Esophagus muscularis mucosa (tissue), 4 donors: ENCODE results near the gene MPI. TPM values are rescaled to one million over a fixed set of nuclear protein-coding genes. Genes with fewer than 3 reads are reported as not detected.

Source experiments
- DNase-seq: peaks from one replicate; pipeline ENCODE4 v3.0.0-alpha.2; 2017; ENCODE audit errors: extremely low spot score
- H3K27ac ChIP-seq, 4 donors: fragments of 200-600 bp; sonication (generic); replicated peaks in 1 of 4; 1 replicate in 3 of 4; 2 replicates in 1 of 4; pipeline ENCODE4 v1.5.1; 2016 to 2019; ENCODE audit warnings: mild to moderate bottlenecking in 1 of 4
- H3K27me3 ChIP-seq, 4 donors: fragments of 200-600 bp; sonication (generic); one replicate each; pipeline versions ENCODE4 v1.5.1 to v1.6.0; 2016 to 2019
- H3K36me3 ChIP-seq, 4 donors: fragments of 200-600 bp; sonication (generic); one replicate each; pipeline ENCODE4 v1.5.1; 2016 to 2019
- H3K4me1 ChIP-seq, 4 donors: fragments of 200-600 bp; sonication (generic); one replicate each; pipeline ENCODE4 v1.5.1; 2016 to 2019
- H3K4me3 ChIP-seq, 4 donors: fragments of 200-600 bp; sonication (generic); 1 replicate in 2 of 4; 2 replicates in 2 of 4; pipeline ENCODE4 v1.5.1; 2016 to 2019; ENCODE audit warnings: mild to moderate bottlenecking in 4 of 4, moderate library complexity in 1 of 4
- H3K9me3 ChIP-seq, 4 donors: fragments of 200-600 bp; sonication (generic); 1 replicate in 3 of 4; 2 replicates in 1 of 4; pipeline ENCODE4 v1.5.1; 2016 to 2019
- CTCF ChIP-seq, 3 experiments: fragments of 200-600 bp in 2 of 3; fragments of 450-650 bp in 1 of 3; sonication (generic) in 2 of 3; IDR thresholded peaks; one replicate each; pipeline ENCODE4 v1.5.1; 2017 to 2019; ENCODE audit warnings: antibody characterized with exemption in 3 of 3, mild to moderate bottlenecking in 2 of 3, moderate library complexity in 1 of 3
- EP300 ChIP-seq: sonication (generic); formaldehyde crosslinking; IDR thresholded peaks from one replicate; pipeline ENCODE4 v1.6.1; 2017; ENCODE audit warnings: antibody characterized with exemption
- POLR2A ChIP-seq: fragments of 450-650 bp; IDR thresholded peaks from one replicate; pipeline ENCODE4 v1.6.1; 2017; ENCODE audit warnings: antibody characterized with exemption, moderate library complexity, mild to moderate bottlenecking, low read depth
- POLR2AphosphoS5 ChIP-seq, 2 donors: sonication (generic); formaldehyde crosslinking; IDR thresholded peaks; one replicate each; pipeline ENCODE4 v1.6.1; 2017; ENCODE audit warnings: antibody characterized with exemption in 2 of 2
- WGBS: methylation state at CpG from one replicate; pipeline ENCODE4 v1.1.5; 2018; 5-methylcytosine and 5-hydroxymethylcytosine counted together
- intact Hi-C: fragments of 100-400 bp; cut with DNase I; formaldehyde crosslinking; loops from one replicate; pipeline ENCODE4 v1.15.1; 2023
- total RNA-seq, 4 donors: library from RNA; depleted of rRNA; stranded (reverse); fragments of >200 nt; gene quantifications; one replicate each; pipeline versions ENCODE4 v1.1.0 to v1.2.1, GENCODE V29; 2016

The MPI gene
- total RNA-seq, 4 donors from 2014 or later, result 37.4 to 50.7 (median 44.0) TPM

- TF ChIP-seq POLR2A (no peak), EP300 (no peak), POLR2AphosphoS5 (IDR thresholded peaks at IDR 0.05) (no peak), CTCF (IDR thresholded peaks at IDR 0.05) (no peak)
- no peak overlapping the region for H3K4me3 ChIP-seq
- peaks cover 0 to 27% (median 21%) of the 10 kb centered on the region in 4 donors for H3K36me3 ChIP-seq
- 83% methylated on average over 1 of the region's 4 CpGs for WGBS
- DNase-seq, result no peak
- peaks cover 14 to 24% (median 22%) of the 10 kb centered on the region in 4 donors for H3K4me1 ChIP-seq
- no peaks in the 10 kb centered on the region for H3K27me3 ChIP-seq
- intact Hi-C loops, result no loop called here
- H3K27ac ChIP-seq, result peak overlapping the region; percentile 78 to 83 (median 80)
- no peaks in the 10 kb centered on the region for H3K9me3 ChIP-seq
Measured at GRCh38 chr15:74888716-74889115, 1.1 kb upstream of the MPI start.

GRCh38 chr15:74889390-74889882, 406 bp upstream of the MPI start:
- Histone ChIP-seq H3K4me3 (peak overlapping the region; percentile 73 to 97 (median 84)), H3K27me3 (no peaks in the 10 kb centered on the region), H3K4me1 (peaks cover 14 to 24% (median 22%) of the 10 kb centered on the region in 4 donors), H3K9me3 (no peaks in the 10 kb centered on the region), H3K27ac (peak overlapping the region; percentile 78 to 83 (median 80)), H3K36me3 (peaks cover 0 to 28% (median 21%) of the 10 kb centered on the region in 4 donors)
- intact Hi-C loops, result no loop called here
- TF ChIP-seq POLR2A, result no peak
- no peak for TF ChIP-seq EP300
- WGBS, result 16% methylated on average over 8 of the region's 8 CpGs
- DNase-seq, result peak; percentile 92

GRCh38 chr15:74890665-74890960, 771 bp downstream of the MPI start:
- DNase-seq, result no peak
- H3K27me3 ChIP-seq, result no peaks in the 10 kb centered on the region
- H3K4me3 ChIP-seq, result peak overlapping the region; percentile 73 to 97 (median 84)
- peak overlapping the region; percentile 78 to 83 (median 80) for H3K27ac ChIP-seq
- intact Hi-C loops, result no loop called here
- WGBS, result 0% methylated on average over 1 of the region's 1 CpG
- peaks cover 0 to 36% (median 21%) of the 10 kb centered on the region in 4 donors for H3K36me3 ChIP-seq
- H3K9me3 ChIP-seq, result no peaks in the 10 kb centered on the region
- H3K4me1 ChIP-seq, result peaks cover 14 to 24% (median 22%) of the 10 kb centered on the region in 4 donors
- no peak for TF ChIP-seq POLR2A
- no peak for TF ChIP-seq CTCF (IDR thresholded peaks at IDR 0.05)
- no peak for TF ChIP-seq EP300
- no peak for TF ChIP-seq POLR2AphosphoS5 (IDR thresholded peaks at IDR 0.05)

GRCh38 chr15:74891469-74891868, 1.6 kb downstream of the MPI start:
- H3K4me1 ChIP-seq, result peaks cover 14 to 24% (median 22%) of the 10 kb centered on the region in 4 donors
- H3K9me3 ChIP-seq, result no peaks in the 10 kb centered on the region
- H3K27ac ChIP-seq, result no peak overlapping the region
- intact Hi-C loops, result no loop called here
- no peak for DNase-seq
- H3K27me3 ChIP-seq, result no peaks in the 10 kb centered on the region
- no peak overlapping the region for H3K4me3 ChIP-seq
- WGBS, result 85% methylated on average over 3 of the region's 3 CpGs
- no peak for TF ChIP-seq POLR2A
- no peak for TF ChIP-seq POLR2AphosphoS5 (IDR thresholded peaks at IDR 0.05)
- TF ChIP-seq CTCF (IDR thresholded peaks at IDR 0.05), result no peak
- peaks cover 0 to 44% (median 24%) of the 10 kb centered on the region in 4 donors for H3K36me3 ChIP-seq

GRCh38 chr15:74892313-74892712, 2.5 kb downstream of the MPI start:
- intact Hi-C loops, result no loop called here
- no peak overlapping the region for H3K27ac ChIP-seq
- H3K27me3 ChIP-seq, result no peaks in the 10 kb centered on the region
- H3K9me3 ChIP-seq, result no peaks in the 10 kb centered on the region
- TF ChIP-seq CTCF (IDR thresholded peaks at IDR 0.05) (no peak), EP300 (no peak), POLR2AphosphoS5 (IDR thresholded peaks at IDR 0.05) (no peak), POLR2A (no peak)
- no peak for DNase-seq
- no peak overlapping the region for H3K4me3 ChIP-seq
- peaks cover 17 to 24% (median 22%) of the 10 kb centered on the region in 4 donors for H3K4me1 ChIP-seq
- H3K36me3 ChIP-seq, result peaks cover 0 to 52% (median 26%) of the 10 kb centered on the region in 4 donors
- WGBS, result 43% methylated on average over 1 of the region's 3 CpGs
